ENCODE data around the gene IFITM1. TPM values are rescaled to one million over a fixed set of nuclear protein-coding genes. Genes with fewer than 3 reads are reported as not detected.
A peak's percentile ranks its signal among the peaks of the same experiment; 100 is the strongest.

Gene IFITM1
- total and polyA plus RNA-seq, 2 of the 13 experiments (the other 11 are each of a cell fraction or from before 2014, with no cell fraction given): 0.38 to 11.1 TPM

- TF ChIP-seq ZNF337 (CRISPR knock-in tag; IDR thresholded peaks at IDR 0.05; ENCODE audit: borderline replicate concordance, low read depth): no peak
- TF ChIP-seq, protein P1, sequence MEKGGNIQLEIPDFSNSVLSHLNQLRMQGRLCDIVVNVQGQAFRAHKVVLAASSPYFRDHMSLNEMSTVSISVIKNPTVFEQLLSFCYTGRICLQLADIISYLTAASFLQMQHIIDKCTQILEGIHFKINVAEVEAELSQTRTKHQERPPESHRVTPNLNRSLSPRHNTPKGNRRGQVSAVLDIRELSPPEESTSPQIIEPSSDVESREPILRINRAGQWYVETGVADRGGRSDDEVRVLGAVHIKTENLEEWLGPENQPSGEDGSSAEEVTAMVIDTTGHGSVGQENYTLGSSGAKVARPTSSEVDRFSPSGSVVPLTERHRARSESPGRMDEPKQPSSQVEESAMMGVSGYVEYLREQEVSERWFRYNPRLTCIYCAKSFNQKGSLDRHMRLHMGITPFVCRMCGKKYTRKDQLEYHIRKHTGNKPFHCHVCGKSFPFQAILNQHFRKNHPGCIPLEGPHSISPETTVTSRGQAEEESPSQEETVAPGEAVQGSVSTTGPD (CRISPR knock-in tag; IDR thresholded peaks at IDR 0.05): peak; percentile 48; the same call in 1 of the 2 replicates
- TF ChIP-seq ZNF24 (IDR thresholded peaks at IDR 0.05): no peak
- peak; percentile 77; the same call in 1 of the 2 replicates for TF ChIP-seq CCDC6 (CRISPR knock-in tag; IDR thresholded peaks at IDR 0.05)
- TF ChIP-seq ZNF296 (CRISPR knock-in tag; conservative IDR thresholded peaks at IDR 0.05): no peak
- no peak for TF ChIP-seq ZNF580 (CRISPR knock-in tag; IDR thresholded peaks at IDR 0.05; ENCODE audit: borderline replicate concordance, low read depth)
- TF ChIP-seq, protein P2, sequence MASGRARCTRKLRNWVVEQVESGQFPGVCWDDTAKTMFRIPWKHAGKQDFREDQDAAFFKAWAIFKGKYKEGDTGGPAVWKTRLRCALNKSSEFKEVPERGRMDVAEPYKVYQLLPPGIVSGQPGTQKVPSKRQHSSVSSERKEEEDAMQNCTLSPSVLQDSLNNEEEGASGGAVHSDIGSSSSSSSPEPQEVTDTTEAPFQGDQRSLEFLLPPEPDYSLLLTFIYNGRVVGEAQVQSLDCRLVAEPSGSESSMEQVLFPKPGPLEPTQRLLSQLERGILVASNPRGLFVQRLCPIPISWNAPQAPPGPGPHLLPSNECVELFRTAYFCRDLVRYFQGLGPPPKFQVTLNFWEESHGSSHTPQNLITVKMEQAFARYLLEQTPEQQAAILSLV (CRISPR knock-in tag; IDR thresholded peaks at IDR 0.05; ENCODE audit: borderline replicate concordance): 0 out of 2 replicates have a peak, but pooled peaks have one; percentile 24
- no peak for TF ChIP-seq ZNF460 (CRISPR knock-in tag; IDR thresholded peaks at IDR 0.05; ENCODE audit: borderline replicate concordance)
- TF ChIP-seq ZNF263 (CRISPR knock-in tag; IDR thresholded peaks at IDR 0.05): peak; percentile 86; the same call in 1 of the 2 replicates
- TF ChIP-seq HNF1B (CRISPR knock-in tag; IDR thresholded peaks at IDR 0.05): peak; percentile 20; the same call in 1 of the 2 replicates
- TF ChIP-seq STAG1 (CRISPR knock-in tag; IDR thresholded peaks at IDR 0.05): 0 out of 2 replicates have a peak, but pooled peaks have one; percentile 16
- TF ChIP-seq ZNF382 (CRISPR knock-in tag; IDR thresholded peaks at IDR 0.05; ENCODE audit: borderline replicate concordance): no peak
- TF ChIP-seq PHF8 (CRISPR knock-in tag; IDR thresholded peaks at IDR 0.05): peak; percentile 55
- TF ChIP-seq ARID2 (CRISPR knock-in tag; IDR thresholded peaks at IDR 0.05; ENCODE audit: borderline replicate concordance): peak; percentile 32; the same call in 1 of the 2 replicates
- TF ChIP-seq ZNF317 (CRISPR knock-in tag; IDR thresholded peaks at IDR 0.05): peak; percentile 46; the same call in 1 of the 2 replicates
- TF ChIP-seq ZNF615 (CRISPR knock-in tag; IDR thresholded peaks at IDR 0.05; ENCODE audit: borderline replicate concordance): peak; percentile 83; the same call in 1 of the 2 replicates
- no peak for TF ChIP-seq ZNF446 (CRISPR knock-in tag; IDR thresholded peaks at IDR 0.05)
- no peak for TF ChIP-seq FIP1L1 (IDR thresholded peaks at IDR 0.05; ENCODE audit: borderline replicate concordance, insufficient read depth, low read depth, low read length)
- peak; percentile 71 for TF ChIP-seq ETV5 (CRISPR knock-in tag; IDR thresholded peaks at IDR 0.05; ENCODE audit: borderline replicate concordance)
- TF ChIP-seq GABPA (IDR thresholded peaks at IDR 0.05; ENCODE audit: low read depth, low read length): no peak
- TF ChIP-seq GABPA (CRISPR knock-in tag; IDR thresholded peaks at IDR 0.05; ENCODE audit: low read depth): peak; percentile 43
- peak; percentile 88 for TF ChIP-seq PHF21A (CRISPR knock-in tag; IDR thresholded peaks at IDR 0.05)
- TF ChIP-seq NCOA2 (CRISPR knock-in tag; IDR thresholded peaks at IDR 0.05): peak; percentile 36; the same call in 1 of the 2 replicates
- TF ChIP-seq ELF3 (CRISPR knock-in tag; IDR thresholded peaks at IDR 0.05): peak; percentile 68; the same call in 1 of the 2 replicates
- TF ChIP-seq ZNF878 (CRISPR knock-in tag; IDR thresholded peaks at IDR 0.05): 0 out of 2 replicates have a peak, but pooled peaks have one; percentile 52
These were observed 39.5 kb downstream of the IFITM1 start (continued) for GRCh38 chr11:353179-353873.
